GM18870 (cell line): Measurements from ENCODE around the gene XRCC5.
A peak's percentile ranks its signal among the peaks of the same experiment; 100 is the strongest.
"Not testable (repeated sequence)": the region's sequence is repeated elsewhere in the genome, so short reads cannot be mapped to it uniquely, and the experiment has no call there.

Source experiments
- ATAC-seq: cut with Tn5 transposase; IDR thresholded peaks from one replicate; pipeline ENCODE4 v1.9.1; 2021; ENCODE audit warnings: moderate library complexity; ENCODE audit not compliant: unreplicated experiment

XRCC5 gene

GRCh38 chr2:216108967-216109921 lies at the start of gene XRCC5:
Gene XRCC5, plus strand, starts transcription at chr2:216109348. Its CDS starts 89 bp downstream, at chr2:216109437.
- no peak for ATAC-seq

- ATAC-seq: no peak
These were observed 45.0 kb upstream of the XRCC5 start for GRCh38 chr2:216064014-216064630.

GRCh38 chr2:216064665-216065064 lies 44.5 kb upstream of the XRCC5 start:
- no peak for ATAC-seq

GRCh38 chr2:216066230-216066629 lies 42.9 kb upstream of the XRCC5 start:
- no peak for ATAC-seq

- no peak for ATAC-seq
These were observed 40.1 kb upstream of the XRCC5 start for GRCh38 chr2:216069028-216069427.

DNA sequence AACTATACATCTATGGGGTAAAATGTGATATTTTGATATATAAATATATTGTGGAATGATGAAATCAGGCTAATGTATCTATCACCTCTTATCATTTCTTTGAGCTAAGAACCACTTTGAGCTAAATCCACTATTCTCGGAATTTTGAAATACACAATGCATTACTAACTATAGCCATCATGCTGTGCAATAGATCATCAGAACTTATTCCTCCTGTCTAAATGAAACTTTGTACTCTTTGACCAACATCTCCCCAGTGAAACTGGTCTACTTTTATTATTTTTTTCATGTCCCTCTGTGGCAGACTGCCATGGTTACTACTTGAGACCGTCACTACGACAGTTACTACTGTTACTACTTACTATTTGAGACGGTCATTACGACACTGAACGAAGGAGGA lies 39.0 kb upstream of the XRCC5 start:
- ATAC-seq: no peak

DNA sequence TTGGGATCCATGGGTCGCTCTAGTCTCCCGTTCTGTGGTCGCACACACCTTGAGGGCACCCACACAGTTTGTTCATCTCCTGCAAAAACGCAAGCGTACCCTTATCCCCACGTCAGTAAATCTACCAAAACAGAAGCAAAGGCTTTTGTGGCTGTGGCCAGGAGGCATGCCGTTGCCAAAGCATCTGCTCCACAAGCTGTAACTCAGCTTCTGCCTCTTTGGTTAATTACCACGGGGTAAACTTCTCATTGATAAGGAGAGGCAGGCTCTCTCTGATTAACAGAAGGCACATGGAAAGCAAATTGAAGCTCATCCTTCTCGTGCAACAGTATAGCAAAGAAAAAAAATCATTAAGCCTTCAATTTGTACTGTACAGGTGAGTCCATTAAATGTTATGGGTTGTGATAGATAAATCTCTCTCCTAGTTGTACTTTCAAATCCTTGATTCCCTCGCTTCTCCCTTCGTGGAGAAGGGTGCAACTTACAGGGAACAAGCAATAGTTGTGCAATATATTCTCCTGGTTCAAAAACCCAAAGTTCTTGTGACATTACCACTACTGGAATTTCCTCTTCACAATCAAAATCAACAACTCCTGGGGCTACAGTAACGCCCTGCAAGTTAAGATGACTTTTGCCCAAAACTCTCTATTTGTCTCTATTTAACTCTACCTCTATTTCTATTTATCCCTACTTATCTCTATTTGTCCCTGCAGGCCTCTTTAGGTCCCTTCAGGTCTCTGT lies 37.9 kb upstream of the XRCC5 start:
- ATAC-seq: no peak

GRCh38 chr2:216072473-216072872 lies 36.7 kb upstream of the XRCC5 start:
- no peak for ATAC-seq

GRCh38 chr2:216073773-216074172 lies 35.4 kb upstream of the XRCC5 start:
- no peak for ATAC-seq

- ATAC-seq: no peak
These were observed 34.8 kb upstream of the XRCC5 start for GRCh38 chr2:216074380-216074779.

- ATAC-seq: no peak
These were observed 34.4 kb upstream of the XRCC5 start for GRCh38 chr2:216074794-216075193.

DNA sequence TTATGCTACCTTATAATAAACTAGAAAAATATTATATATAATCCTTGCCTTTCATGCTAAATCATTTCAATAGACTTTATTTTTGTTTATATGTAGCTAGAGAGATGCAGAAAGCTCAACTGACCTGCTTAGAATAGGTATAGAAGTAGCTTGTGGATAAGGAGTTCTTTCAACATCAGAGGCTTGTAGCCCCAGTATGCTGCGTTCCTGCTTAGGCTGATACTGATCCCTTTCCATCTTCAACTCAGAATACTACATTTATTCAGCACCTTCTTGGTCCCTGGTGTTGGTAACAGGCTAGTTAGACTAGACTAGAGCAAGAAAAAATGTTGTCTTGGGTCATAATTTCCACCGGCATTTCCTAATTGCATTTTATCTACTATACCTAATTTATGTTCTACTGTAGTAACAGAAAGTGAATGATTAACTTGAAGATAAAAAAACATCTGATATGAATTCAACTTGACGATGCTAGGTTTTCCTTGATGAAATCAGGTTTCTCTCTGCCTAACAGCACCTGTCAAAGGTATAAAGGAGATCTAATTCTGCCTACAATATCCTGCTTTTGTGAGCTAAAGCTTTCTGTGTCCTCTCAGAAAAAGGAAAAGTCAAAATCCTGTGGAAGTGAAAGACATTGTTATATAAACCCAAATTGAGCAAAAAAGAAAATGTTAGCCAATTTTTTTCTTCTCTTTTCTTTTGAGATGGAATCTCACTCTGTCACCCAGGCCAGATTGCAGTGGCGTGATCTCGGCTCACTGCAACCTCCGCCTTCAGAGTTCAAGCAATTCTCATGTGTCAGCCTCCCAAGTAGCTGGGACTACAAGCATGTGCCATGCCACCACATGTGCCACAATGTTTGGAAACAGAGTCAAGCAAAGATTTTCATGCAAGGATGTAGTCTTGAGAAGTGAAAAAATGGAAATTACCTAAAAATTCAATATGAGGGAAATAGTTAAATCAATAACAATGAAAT lies 33.4 kb upstream of the XRCC5 start:
- no peak for ATAC-seq

- ATAC-seq: no peak
These were observed 30.4 kb upstream of the XRCC5 start for GRCh38 chr2:216078776-216079175.

DNA sequence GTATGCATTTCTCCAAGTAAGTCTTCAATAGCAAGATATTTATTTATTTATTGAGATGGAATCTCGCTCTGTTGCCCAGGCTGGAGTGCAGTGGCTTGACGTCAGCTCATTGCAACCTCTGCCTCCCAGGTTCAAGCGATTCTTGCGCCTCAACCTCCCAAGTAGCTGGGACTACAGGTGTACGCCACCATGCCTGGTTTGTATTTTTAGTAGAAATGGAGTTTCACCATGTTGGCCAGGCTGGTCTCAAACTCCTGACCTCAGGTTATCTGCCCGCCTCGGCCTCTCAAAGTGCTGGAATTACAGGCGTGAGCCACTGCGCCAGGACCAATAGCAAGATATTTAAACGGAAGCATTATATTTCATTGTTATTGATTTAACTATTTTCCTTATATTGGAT lies 29.1 kb upstream of the XRCC5 start:
- ATAC-seq: not testable (repeated sequence)

- no peak for ATAC-seq
These were observed 28.1 kb upstream of the XRCC5 start for GRCh38 chr2:216081012-216081411.

- peak; percentile 67 for ATAC-seq
These were observed 27.5 kb upstream of the XRCC5 start, which contains the start of the genes PECR and TMEM169 for GRCh38 chr2:216081487-216082116. Gene PECR, minus strand, starts transcription at chr2:216081809. Its CDS starts 68 bp downstream, at chr2:216081741. Gene TMEM169, plus strand, starts transcription at chr2:216081919. Its CDS starts 14,045 bp downstream, at chr2:216095964.

- no peak for ATAC-seq
These were observed 26.9 kb upstream of the XRCC5 start for GRCh38 chr2:216082117-216082711.

DNA sequence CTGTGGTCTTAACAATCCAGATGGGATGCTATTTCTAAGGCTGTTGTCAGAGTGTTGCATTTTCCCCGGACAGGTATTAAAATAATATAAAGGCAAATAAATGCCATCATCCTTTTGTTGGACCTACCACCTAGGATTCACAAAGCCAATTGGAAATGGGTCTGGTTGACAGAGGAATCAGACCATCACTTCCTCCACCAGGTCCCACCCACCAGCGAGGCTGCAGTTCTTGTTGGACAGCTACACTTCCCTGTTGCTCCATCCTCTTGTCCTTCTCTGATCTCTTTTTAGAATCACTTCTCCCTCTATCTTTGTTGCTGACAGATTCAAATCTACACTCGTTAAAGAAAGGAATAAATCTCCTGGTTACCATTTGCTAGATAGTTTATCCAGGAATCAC lies 26.3 kb upstream of the XRCC5 start:
- ATAC-seq: no peak
